ENCODE results near the gene ATG13.
"Not testable (repeated sequence)": the region's sequence is repeated elsewhere in the genome, so short reads cannot be mapped to it uniquely, and the experiment has no call there.

ATG13 gene

DNA sequence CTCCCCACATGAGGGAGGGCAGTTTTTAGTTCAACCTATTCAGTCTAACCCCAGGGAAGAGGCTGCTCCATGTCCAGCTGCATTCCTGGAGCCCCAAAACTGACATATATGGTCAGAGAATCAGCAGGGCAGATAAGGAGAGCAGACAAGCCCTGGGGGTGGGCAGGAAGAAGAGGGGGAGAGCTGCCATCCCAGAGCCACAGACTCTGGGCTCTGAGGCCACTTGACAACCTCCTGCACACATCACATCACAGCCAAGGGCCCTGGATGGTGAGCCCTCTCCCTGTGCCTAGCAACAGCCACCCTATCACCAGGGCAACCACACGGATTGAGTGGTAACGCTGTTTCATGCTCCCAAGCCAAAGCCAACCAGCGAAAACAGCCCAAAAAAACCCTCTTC lies 80.0 kb downstream of the ATG13 start:
- DNase-seq (ENCODE audit: low read depth in 2 of 2), result no peak

DNA sequence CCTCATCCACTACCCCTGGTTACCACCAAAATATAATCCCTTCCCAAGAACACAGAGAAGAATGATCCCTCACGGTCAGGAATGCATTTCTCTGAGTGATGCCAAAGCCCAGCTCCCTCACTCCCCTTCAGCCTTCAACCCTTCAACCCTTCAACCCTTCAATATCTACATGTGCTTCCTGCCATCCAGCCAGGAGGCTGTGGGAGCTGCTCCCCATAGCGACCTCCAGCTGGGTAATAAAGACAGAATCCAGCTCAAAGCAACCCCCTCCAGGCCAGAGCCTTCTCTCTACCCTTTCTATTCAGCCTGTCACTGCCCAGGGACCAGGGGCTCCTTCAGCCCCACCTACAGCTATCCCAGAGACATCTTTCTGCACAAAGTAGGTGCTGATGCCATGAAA lies 80.4 kb downstream of the ATG13 start:
- no peak for DNase-seq (ENCODE audit: low read depth in 2 of 2)

DNA sequence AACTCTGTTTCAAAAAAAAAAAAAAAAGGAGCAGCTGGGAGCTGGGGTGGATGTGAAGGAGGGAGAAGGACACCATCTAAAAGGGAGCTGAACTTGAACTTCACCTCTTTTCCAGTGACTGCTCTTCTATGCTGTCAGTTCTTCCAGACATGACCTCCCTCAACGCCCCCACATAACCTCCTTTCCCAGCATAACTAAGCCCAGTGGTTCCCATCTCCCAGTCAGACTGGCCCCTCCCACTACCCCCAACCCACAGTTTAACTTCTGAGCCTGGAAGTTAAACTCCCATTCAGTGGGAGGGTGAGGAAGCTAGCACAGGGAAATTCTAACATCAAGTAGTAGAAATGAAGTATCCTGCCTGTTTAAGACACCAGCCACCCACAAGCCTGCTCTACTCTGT lies 81.2 kb downstream of the ATG13 start:
- no peak for DNase-seq (ENCODE audit: low read depth in 2 of 2)

DNA sequence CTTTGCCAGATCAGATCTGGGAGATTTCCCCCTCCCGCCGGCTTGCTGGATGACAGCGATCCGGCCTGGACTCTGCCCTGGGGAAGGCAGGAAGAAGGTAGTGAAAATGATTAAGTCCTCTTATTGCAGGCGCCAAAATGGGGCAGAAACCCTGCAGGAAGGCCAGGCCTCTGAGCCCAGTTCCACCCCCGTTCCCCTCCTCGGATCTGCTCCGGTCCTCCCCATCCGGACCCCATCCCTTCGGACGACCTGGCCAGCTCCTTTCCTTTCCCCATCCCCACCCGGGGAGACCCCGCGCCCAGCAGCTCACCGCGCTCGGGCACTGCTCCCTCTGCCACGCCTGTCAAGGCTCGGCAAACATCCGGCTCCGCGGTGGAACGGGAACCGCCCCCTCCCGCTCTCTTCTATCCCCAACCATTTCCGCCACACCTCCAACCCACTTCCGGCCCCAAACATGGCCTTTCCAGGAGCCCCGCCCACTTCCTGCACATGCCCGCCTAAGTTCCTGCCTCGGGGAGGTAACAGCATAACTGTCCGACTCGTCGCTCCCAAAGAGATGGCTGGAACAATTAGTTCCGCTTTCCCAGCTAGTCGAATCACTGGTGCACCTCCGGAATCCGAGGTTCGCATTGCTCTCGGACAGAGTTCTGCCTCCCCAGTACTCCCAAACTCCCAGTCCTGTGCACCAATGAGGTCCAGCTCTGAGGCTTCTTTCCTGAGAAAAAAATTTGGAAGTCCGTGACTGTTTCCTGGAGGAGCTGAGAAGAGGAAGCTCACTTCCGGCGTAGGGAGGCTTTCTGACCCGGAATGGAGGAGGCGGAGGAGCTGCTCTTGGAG lies 83.1 kb downstream of the ATG13 start, which contains the start of the genes ARHGAP1 and ZNF408:
TSS of gene ARHGAP1 (minus strand) at position 379 of the 837 bp plus-strand sequence. CDS start 4,512 bp downstream, outside the sequence.
TSS of gene ZNF408 (plus strand) at position 791 of the 837 bp plus-strand sequence. CDS start at position 808, 17 bp downstream.
- peak; percentile 97 to 99 for DNase-seq (ENCODE audit: low read depth in 2 of 2)

DNA sequence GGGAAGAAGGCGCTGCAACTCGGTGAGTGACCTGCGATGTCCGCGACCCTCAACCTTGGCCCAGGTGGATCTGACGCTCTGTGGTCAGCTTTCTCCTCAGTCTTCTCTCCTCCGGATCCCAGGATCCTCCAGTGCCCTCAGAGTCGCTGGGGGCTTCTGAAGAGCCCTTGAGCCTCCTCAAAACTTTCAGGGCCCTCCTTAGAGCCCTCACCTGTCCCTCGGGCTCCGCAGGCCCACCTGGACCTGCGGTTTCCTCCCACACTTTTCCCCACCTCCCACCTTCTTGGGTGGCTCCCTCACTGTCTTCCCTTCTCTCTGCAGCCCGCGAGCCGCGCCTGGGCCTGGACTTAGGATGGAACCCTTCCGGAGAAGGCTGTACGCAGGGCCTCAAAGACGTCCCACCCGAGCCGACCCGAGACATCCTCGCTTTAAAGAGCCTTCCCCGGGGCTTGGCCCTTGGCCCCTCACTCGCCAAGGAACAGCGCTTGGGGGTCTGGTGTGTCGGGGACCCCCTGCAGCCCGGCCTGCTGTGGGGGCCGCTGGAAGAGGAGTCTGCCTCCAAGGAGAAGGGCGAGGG lies 83.8 kb downstream of the ATG13 start:
- no peak for DNase-seq (ENCODE audit: low read depth in 2 of 2)

DNA sequence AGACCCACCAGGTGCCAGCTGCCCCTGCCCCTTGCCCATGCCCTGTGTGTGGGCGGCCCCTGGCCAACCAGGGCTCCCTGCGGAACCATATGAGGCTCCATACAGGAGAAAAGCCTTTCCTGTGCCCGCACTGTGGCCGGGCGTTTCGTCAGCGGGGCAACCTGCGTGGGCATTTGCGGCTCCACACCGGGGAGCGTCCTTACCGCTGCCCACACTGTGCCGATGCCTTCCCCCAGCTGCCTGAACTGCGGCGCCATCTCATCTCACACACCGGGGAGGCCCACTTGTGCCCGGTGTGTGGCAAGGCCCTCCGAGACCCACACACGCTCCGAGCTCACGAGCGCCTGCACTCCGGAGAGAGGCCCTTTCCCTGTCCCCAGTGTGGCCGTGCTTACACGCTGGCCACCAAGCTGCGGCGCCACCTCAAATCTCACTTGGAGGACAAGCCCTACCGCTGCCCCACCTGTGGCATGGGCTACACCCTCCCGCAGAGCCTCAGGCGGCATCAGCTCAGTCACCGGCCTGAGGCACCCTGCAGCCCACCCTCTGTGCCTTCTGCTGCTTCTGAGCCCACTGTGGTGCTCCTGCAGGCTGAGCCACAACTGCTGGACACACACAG lies 87.8 kb downstream of the ATG13 start:
- DNase-seq (ENCODE audit: low read depth in 2 of 2), result no peak

DNA sequence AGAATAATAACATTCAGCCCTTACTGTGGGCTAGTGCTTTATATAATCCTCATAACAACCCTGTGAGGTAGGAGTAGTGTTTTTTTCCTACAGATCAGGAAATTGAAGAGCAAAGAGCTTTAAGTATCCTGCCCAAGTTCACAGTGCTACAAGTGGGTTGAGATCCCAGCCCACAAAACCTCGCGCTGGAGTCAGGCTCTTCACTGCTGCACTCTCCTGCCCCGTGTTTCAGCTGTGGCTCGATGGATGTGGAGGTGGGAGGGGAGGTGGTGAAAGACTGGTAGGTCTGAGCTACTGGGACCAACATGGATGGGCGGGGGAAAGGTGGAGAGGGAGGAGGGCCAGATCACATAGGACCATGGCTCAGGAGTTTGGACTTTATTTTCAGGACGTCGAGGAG lies 89.5 kb downstream of the ATG13 start:
- no peak for DNase-seq (ENCODE audit: low read depth in 2 of 2)

DNA sequence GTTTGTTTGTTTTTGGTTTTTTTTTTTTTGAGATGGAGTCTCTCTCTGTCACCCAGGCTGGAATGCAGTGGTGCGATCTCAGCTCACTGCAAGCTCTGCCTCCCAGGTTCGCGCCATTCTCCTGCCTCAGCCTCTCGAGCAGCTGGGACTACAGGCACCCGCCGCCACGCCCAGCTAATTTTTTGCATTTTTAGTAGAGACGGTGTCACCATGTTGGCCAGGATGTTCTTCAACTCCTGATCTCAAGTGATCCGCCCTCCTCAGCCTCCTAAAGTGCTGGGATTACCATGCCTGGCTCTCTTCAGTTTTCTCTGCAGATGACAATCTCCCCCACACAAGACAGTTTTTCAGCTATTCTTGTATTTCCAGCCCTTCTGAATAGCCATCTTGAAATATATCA lies 92.0 kb downstream of the ATG13 start:
- DNase-seq (ENCODE audit: low read depth in 2 of 2), result not testable (repeated sequence)

DNA sequence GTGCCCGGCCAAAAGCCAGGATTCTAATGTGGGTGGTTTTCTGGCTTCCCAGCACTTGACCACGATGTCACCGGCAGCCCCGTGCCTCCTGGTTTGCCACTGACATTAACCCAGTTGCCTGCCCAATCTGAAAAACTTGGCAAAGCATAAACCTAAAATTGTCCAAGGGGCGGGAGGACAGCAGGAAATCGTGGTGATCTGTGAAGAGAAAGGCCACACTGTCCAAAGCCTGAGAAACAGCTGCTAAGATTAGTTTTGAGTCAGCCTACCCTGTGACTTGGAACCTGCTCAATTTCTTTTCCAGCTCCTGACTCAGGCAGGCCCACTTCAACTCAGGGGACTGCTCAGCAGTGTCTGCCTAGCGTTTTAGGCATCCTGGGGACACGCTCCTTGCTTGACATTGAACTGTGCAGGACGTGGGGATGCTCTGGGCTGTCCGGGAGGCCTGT lies 93.5 kb downstream of the ATG13 start:
- DNase-seq (ENCODE audit: low read depth in 2 of 2), result no peak

DNA sequence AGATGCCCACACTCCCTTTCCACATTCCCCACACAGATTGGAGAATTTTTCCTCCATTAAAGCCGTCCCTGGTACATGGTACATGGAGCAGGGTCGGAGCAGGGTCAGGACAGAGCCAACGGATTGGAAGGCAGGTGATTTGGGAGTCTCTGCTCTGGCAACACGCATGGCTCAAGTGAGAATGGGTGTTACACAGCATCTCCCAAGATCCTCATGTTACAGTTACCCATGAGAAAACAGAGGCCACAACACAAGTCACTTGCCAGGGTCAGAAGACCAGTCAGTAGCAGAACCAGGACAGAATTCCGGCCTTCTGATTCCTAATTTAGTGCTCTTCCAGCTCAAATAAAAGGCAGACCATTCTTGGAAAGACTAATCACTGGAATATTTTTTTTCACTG lies 94.0 kb downstream of the ATG13 start:
- DNase-seq (ENCODE audit: low read depth in 2 of 2), result no peak

DNA sequence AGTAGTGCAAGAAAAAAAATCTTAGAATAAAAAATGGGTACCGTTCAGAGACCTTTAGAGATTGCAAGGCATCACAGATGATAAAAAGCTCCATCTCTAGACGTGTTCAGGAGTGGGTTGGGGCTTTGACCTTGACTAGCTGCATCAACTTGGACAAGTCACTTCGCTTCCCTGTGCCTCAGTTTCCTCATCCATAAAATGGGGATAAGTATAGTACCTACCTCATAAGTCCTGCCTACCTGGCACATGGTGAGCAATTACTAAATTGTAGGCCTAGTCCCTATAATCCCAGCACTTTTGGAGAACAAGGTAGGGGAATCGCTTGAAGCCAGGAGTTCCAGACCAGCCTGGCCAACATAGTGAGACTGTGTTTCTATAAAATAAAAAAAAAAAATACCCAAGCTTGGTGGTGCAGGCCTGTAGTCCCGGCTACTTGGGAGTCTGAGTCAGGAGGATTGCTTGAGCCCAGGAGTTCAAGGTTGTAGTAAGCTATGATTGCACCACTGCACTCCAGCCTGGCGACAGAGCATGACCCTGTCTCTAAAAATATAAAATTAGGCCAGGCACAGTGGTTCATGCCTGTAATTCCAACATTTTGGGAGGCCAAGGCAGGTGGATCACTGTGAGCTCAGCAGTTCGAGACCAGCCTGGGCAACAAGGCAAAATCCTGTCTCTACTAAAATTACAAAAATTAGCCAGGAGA lies 95.7 kb downstream of the ATG13 start:
- no peak for DNase-seq (ENCODE audit: low read depth in 2 of 2)

DNA sequence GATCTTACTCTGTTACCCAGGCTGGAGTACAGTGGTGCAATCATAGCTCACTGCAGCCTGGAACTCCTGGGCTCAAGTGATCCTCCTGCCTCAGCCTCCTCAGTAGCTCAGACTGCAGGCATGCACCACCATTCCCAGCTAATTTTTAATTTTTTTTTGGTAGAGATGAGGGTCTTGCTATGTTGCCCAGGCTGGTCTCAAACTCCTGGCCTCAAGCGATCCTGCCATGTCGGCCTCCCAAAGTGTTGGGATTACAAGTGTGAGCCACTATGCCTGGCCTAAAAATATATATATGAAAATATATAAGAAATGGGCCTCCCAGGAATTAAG lies 100.4 kb downstream of the ATG13 start:
- not testable (repeated sequence) for DNase-seq (ENCODE audit: low read depth in 2 of 2)

DNA sequence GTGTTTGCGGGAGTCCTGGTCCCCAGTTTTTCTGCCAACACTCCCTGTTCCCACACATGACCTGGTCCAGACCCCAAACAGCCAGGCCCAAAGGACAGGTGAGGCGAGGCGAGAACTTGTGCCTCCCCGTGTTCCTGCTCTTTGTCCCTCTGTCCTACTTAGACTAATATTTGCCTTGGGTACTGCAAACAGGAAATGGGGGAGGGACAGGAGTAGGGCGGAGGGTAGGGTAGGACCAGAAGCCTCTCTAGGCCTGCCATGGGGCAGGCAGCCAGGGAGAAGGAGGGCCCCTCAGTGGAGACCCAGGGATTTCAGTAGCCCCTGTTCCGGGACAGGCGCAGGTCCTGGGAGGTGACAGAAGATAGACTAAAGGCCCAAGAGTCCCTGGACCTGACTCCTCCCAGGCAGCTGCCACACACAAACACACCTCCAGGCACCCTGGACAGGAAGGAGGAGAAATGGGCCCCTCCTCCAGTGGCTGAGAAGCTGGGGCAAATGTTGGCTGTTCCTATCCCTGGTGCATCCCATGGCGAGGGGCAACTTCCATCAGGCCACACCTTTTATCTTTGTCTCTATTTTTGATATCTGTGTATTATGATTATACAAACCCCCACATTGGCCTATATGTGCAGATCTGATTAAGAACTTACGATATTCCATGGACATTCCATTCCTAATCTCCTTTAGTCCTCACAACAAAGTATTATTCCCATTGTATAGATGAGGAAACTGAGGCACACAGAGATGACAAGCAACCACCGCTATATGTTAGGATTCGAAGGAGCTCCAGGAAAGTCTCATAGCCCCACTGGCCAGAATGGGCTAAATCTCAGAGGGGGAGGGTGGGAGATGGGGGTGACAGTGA lies 101.0 kb downstream of the ATG13 start:
- DNase-seq (ENCODE audit: low read depth in 2 of 2), result no peak

DNA sequence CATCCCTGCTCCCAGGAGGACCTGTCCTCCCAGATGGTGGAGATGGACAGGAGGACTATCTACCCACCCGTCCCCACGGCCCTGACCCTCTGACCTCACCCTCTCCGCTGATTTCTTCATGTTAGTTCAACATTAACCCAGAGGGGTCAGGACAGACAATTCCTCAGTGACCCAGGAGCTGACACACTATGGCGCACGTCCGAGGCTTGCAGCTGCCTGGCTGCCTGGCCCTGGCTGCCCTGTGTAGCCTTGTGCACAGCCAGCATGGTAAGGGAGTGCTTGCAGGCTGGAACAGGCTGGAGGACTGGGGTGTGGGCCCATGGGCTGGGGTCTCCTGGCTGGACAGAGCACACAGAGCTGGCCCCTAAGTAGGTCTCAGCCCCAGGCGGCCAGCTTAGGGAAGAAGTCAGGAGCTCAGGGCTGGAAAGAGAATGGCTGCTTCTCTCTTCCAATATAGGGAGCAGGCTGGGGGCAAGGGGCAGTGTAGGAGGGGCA lies 101.7 kb downstream of the ATG13 start, which contains the start of gene F2:
TSS of gene F2 (plus strand) at position 166 of the 495 bp plus-strand sequence. CDS start at position 189, 23 bp downstream.
- DNase-seq (ENCODE audit: low read depth in 2 of 2), result no peak

DNA sequence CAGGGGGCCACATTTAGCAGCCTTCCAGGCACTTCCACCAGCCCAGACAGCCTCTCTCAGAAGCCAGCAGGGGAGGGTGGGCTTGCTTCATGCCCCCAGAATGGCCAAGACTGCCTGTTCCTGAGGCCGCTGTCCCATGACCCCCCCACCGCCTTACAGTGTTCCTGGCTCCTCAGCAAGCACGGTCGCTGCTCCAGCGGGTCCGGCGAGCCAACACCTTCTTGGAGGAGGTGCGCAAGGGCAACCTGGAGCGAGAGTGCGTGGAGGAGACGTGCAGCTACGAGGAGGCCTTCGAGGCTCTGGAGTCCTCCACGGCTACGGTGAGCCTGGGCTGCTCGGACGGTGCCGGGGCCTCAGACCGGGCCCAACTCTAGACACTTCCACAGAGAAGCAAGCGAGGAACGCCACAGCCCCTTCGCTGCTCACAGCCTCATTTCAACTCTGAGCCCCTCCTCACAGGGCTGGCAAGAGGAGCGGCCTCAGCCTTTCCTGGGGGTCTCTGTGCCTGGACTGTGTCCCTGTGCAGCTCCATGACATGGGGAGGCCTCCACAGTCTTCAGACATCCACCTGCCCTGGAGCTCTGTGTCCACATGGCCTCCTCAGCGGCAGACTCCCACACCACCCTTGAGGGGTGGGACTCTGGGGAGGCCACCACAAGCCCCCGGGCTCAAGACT lies 102.3 kb downstream of the ATG13 start:
- no peak for DNase-seq (ENCODE audit: low read depth in 2 of 2)

DNA sequence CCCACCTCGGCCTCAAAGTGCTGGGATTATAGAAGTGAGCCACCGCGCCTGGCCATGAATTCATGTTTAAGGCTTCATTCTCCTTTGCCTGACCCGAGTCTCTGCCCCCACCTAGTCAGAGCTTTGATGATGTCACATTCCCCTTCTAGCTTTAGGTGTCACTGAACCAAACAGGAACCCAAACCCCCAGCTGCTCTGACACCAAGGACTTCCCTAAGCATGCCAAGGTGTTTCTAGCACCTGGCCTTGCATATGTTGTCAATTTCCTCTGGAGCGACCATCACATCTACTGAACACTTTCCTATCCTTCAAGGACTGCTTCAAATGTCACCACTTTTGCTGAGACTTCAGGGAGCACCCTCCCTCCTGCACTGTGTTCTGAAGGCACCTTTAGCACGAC lies 103.9 kb downstream of the ATG13 start:
- DNase-seq (ENCODE audit: low read depth in 2 of 2), result no peak

DNA sequence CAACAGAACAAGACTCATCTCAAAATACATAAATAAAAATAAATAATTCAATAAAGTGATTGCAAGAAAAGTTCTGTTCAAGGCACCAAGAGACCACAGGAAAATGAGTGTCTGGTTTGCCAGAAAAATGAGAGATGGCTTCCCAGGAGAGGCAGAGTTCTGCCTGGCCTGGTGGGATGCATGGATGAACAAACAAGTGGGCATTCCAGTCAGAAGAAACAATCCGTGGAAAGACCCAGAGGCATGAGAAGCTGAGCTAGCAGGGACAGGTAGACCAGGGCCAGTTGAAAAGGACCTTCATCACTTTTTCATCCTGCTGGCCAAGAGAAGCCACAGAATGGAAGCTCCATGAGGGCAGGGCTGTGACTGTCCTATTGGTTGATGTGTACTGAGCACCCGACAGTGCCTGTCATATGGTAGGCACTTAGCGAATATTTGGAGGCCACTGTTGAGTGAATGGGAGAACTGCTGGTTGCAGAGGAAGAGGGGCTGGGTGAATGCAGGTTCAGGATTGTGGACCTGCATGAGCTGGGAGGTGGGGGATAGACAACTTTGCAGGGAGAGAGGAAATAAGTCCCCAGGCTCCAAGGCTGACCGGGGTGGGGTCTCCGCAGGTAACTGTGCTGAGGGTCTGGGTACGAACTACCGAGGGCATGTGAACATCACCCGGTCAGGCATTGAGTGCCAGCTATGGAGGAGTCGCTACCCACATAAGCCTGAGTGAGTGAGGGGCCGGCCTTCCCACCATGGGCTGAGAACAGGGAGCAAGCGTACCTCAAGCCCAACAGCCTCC lies 105.4 kb downstream of the ATG13 start:
- no peak for DNase-seq (ENCODE audit: low read depth in 2 of 2)

DNA sequence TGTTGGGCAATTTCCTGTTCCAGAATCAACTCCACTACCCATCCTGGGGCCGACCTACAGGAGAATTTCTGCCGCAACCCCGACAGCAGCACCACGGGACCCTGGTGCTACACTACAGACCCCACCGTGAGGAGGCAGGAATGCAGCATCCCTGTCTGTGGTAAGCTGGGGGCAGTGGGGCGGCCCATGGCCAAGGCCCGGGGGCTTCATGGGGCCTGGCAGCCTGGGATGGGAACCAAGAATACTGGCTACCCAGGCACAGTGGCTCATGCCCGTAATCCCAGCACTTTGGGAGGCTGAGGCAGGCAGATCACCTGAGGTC lies 106.0 kb downstream of the ATG13 start:
- DNase-seq (ENCODE audit: low read depth in 2 of 2), result no peak

DNA sequence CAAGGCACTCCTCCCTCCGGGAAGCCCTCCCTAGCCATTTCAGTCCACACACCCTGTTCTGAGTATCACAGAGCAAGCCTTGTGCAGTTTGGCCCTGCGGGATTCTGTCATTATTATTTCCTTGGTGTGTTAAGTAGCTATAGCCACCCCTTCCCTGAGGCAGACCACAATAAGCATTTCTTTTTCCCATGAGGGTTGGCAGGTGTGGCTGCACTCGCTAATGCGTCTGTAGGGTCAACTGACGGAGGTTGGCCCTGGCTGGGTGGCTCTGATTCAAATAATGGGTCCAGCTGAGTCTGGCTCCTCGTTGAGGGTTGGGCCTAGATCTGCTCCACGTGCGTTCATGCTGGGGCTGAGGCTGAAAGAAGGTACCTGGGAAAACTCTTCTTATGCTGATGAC lies 106.7 kb downstream of the ATG13 start:
- no peak for DNase-seq (ENCODE audit: low read depth in 2 of 2)
